HG03064 (cell line): ENCODE measurements around the gene CCR5AS.
"Not testable (repeated sequence)": the region's sequence is repeated elsewhere in the genome, so short reads cannot be mapped to it uniquely, and the experiment has no call there.

ENCODE experiments used
- ATAC-seq: cut with Tn5 transposase; IDR thresholded peaks from one replicate; pipeline ENCODE4 v1.9.1; 2021; ENCODE audit warnings: low read depth; ENCODE audit not compliant: unreplicated experiment

Gene CCR5AS

GRCh38 chr3:46406443-46406787 lies 451 bp downstream of the CCR5AS start:
- no peak for ATAC-seq

GRCh38 chr3:46405301-46406019 lies 1.4 kb downstream of the CCR5AS start:
- no peak for ATAC-seq

DNA sequence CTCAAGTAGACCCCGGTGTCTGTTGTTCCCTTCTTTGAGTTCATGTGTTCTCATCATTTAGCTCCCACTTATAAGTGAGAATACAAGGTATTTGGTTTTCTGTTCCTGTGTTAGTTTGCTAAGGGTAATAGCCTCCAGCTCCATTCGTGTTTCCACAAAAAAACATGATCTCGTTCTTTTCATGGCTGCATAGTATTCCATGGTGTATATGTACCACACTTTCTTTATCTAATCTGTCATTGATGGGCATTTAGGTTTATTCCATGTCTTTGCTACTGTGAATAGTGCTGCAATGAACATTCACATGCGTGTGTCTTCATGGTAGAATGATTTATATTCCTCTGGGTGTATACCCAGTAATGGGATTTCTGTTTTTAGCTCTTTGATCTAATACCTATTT lies 4.0 kb downstream of the CCR5AS start:
- not testable (repeated sequence) for ATAC-seq

- ATAC-seq = no peak
These were observed 5.3 kb downstream of the CCR5AS start for GRCh38 chr3:46401579-46401978.

DNA sequence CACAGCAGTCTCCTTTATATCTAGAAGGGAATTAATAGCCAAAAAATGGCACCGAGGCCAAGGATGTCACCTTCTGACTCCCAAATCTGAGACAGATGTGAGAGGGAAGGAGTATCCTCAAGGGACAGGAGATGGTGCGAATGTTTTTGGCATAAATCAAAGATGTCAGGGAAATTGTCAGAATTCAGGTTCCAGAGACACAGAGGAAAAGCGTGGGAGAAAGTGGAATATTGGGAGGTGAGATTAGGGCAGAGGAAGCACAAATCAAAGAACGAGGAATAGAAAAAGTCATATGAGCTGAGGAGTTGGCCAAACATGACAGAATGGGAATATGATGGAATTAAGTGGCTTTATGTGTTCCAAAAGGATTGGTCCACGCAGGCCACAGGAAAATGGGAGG lies 6.0 kb downstream of the CCR5AS start:
- ATAC-seq = no peak

DNA sequence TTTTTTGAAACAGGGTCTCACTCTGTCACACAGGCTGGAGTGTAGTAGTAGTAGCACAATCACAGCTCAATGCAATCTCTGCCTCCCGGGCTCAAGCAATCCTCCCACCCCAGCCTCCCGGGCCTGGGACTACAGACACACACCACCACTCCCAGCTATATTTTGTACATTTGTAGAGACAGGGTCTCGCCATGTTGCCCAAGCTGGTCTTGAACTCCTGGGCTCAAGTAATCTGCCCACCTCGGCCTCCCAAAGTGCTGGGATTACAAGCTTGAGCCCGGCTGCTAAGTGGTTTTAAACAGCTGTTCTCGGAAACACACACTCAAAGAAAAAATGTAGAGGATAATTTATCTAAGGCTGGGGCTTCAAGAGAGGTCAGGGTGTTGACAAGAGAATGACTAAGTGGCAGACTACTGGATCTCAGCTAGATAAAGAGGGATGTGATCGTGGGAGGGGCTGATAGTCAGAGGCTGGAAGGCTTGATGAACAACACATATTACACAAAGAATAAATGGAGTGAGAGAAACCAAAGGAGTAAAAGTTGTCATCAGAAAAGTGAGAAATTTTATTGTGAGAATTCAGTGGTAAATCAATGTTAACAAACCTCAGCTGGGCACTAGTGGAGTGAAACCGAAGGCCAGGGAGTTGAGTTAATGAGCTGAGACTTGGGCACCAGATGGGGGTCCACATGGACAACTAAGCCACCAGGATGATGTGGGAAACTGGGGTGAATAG lies 6.7 kb downstream of the CCR5AS start:
- no peak for ATAC-seq

GRCh38 chr3:46399557-46399956 lies 7.3 kb downstream of the CCR5AS start:
- no peak for ATAC-seq

DNA sequence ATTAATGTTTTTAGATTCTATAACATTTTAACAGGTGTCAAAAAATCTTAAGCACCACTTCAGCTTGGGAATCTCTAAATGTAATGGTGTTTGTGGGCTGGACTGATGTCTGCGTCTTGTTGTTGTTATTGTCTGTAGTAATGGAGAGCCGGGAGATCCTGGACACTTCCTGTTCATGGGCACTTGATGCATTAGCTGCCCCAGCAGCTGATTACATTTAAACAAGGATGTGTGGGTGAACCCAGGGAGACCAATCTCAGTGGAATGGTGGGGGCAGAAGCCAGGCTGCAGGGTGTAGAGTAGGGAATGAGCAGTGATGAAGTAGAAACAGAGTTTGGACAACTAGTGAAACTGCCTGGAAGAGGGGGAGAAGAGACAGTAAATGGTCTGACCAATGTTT lies 7.8 kb downstream of the CCR5AS start:
- no peak for ATAC-seq

DNA sequence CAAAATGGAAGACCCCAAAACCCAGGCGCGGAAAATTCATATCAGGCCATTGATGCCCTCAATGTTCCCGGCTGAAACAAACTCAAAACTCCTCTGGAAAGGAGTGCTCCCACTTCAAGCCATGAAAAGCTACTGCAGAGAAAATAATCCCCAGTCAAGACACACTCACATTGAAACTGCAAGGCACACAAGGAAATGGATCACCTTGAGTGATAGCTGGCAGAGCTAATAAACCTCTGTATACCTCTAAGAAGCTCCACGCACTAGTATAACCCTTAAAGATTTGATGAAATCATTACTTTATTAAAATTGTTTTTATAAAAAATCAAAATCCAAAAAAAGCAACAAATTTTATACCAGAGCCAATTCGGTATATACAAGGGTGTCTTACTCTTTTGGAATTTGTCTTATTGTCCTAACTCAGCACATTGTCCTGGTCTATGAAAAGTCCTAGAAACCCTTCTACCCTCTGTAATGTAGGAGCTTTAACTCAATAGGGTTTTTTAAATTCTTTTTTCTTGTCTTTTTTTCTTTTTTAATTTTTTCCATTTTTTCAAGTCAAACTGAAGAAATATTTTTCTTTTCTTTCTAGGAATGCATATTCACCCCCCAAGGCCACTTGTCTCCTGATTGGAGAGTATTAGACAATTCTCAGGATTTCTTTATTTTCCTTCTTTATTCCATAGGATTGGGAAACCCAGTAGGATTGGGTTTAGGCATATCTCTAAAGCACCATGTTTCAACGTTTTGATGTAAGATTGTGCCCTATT lies 8.5 kb downstream of the CCR5AS start:
- ATAC-seq = no peak

- ATAC-seq = no peak
These were observed 9.8 kb downstream of the CCR5AS start for GRCh38 chr3:46397111-46397510.

GRCh38 chr3:46395766-46396530 lies 10.9 kb downstream of the CCR5AS start:
- no peak for ATAC-seq

- no peak for ATAC-seq
These were observed 11.6 kb downstream of the CCR5AS start for GRCh38 chr3:46395210-46395661.

GRCh38 chr3:46393554-46394434 lies 13.1 kb downstream of the CCR5AS start:
- ATAC-seq = no peak

DNA sequence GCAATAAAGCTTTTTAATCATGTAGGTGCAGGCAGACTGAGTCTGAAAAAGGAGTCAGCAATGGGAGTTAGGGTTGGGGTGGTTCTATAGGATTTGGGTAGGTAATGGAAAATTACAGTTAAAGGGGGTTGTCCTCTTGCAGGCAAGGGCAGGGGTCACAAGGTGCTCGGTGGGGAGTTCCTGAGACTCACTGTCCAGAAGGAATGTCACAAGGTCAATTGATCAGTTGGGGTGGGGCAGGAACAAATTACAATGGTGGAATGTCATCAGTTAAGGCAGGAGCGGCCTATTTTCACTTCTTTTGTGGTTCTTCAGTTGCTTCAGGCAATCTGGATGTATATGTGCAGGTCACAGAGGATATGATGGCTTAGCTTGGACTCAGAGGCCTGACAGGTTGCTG lies 13.9 kb downstream of the CCR5AS start:
- ATAC-seq = no peak

DNA sequence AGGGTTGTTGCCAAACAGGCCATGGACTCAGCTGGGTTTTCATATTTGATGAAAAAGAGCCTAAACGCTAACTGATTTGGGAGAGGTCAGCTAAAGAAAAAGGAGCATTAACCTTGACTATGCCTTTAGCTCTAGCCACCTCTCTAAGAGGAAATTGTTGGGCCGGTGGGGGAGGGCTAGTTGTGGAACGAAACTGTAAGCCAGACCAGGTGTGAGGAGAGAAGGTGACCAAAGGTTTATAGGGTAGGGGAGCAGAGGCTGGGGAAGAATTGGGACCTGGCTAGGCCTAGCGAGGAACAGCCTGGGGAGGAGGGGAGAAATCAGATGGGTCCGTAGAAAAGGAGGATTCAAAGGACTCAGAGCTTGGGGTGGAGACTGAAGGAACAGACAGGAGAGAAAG lies 15.3 kb downstream of the CCR5AS start:
- ATAC-seq = not testable (repeated sequence)

DNA sequence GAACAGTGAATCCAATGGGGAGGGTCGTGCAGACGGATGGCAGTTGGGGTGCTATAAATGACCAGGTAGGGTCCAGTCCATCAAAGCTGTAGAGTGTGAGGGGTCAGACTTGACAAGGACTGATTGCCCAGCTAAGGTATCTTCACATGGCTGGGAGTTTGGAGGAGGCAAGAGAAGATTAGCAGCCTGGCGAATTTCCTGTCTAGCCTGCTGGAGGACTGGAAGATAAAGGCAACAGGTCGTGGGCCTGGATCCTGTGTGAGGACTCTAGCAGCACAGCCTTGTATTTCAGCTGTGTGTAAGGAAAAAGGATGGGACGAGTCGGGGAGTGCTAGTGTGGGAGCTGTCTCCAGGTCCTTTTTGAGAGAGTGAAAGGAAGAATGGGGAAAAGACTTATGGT lies 17.6 kb downstream of the CCR5AS start:
- no peak for ATAC-seq

- ATAC-seq = not testable (repeated sequence)
These were observed 18.0 kb downstream of the CCR5AS start for GRCh38 chr3:46388847-46389246.

- no peak for ATAC-seq
These were observed 20.7 kb downstream of the CCR5AS start for GRCh38 chr3:46386205-46386604.

GRCh38 chr3:46383951-46384330 lies 22.9 kb downstream of the CCR5AS start:
- ATAC-seq = no peak
